Thyroid gland (tissue), 4 donors: ENCODE data around the gene KRTAP11-1.

Source experiments
- CTCF ChIP-seq, 6 experiments: fragments of 200-600 bp in 3 of 6; fragments of 450-650 bp in 3 of 6; sonication (generic) in 3 of 6; IDR thresholded peaks; one replicate each; pipeline ENCODE4 v1.5.1; 2016 to 2019; ENCODE audit warnings: antibody characterized with exemption in 6 of 6, mild to moderate bottlenecking in 2 of 6, inconsistent platforms in 1 of 6, moderate library complexity in 1 of 6
- POLR2A ChIP-seq, 2 donors: fragments of 450-650 bp; IDR thresholded peaks; one replicate each; pipeline ENCODE4 v1.6.1; 2017; ENCODE audit warnings: antibody characterized with exemption in 2 of 2, mild to moderate bottlenecking in 2 of 2, moderate library complexity in 1 of 2

- TF ChIP-seq CTCF (IDR thresholded peaks at IDR 0.05) (no peak), POLR2A (IDR thresholded peaks at IDR 0.05) (no peak)
Measured at GRCh38 chr21:30882866-30883597, 1.7 kb upstream of the KRTAP11-1 start.
